Thymus (tissue), 11 donors: ENCODE results near the gene BIN2. TPM values are rescaled to one million over a fixed set of nuclear protein-coding genes. Genes with fewer than 3 reads are reported as not detected.
"Not testable (repeated sequence)": the region's sequence is repeated elsewhere in the genome, so short reads cannot be mapped to it uniquely, and the experiment has no call there.

Experiments used
- DNase-seq, 9 donors: peaks; one replicate each; pipeline ENCODE4 v3.0.0-alpha.2; 2013; ENCODE audit warnings: low spot score in 9 of 9, low read depth in 6 of 9, missing footprints in 1 of 9
- H3K27ac ChIP-seq, 2 donors: one replicate each; pipeline ENCODE4 v1.5.1; 2013; ENCODE audit warnings: control low read depth in 1 of 2, low read depth in 1 of 2, low read length in 1 of 2, mild to moderate bottlenecking in 1 of 2, moderate library complexity in 1 of 2
- H3K27me3 ChIP-seq, 2 donors: one replicate each; pipeline ENCODE4 v1.5.1; 2013; ENCODE audit warnings: low read length in 1 of 2; ENCODE audit not compliant: control insufficient read depth in 2 of 2, insufficient read depth in 1 of 2
- H3K36me3 ChIP-seq, 2 donors: one replicate each; pipeline ENCODE4 v1.5.1; 2013; ENCODE audit warnings: low read length in 1 of 2, mild to moderate bottlenecking in 1 of 2, moderate library complexity in 1 of 2; ENCODE audit not compliant: control insufficient read depth in 2 of 2, insufficient read depth in 2 of 2
- H3K4me1 ChIP-seq, 2 donors: one replicate each; pipeline ENCODE4 v1.5.1; 2013; ENCODE audit warnings: low read length in 2 of 2; ENCODE audit not compliant: control insufficient read depth in 2 of 2, insufficient read depth in 2 of 2
- H3K4me3 ChIP-seq, 2 donors: one replicate each; pipeline ENCODE4 v1.5.1; 2013; ENCODE audit warnings: low read length in 2 of 2, control low read depth in 1 of 2, mild to moderate bottlenecking in 1 of 2
- H3K9me3 ChIP-seq, 2 donors: one replicate each; pipeline ENCODE4 v1.5.1; 2013; ENCODE audit warnings: low read length in 1 of 2, mild to moderate bottlenecking in 1 of 2; ENCODE audit not compliant: control insufficient read depth in 2 of 2, insufficient read depth in 1 of 2
- WGBS: extraction: QIAGEN DNeasy Blood & Tissue Kit; methylation state at CpG from one replicate; pipeline ENCODE4 v1.1.7; 2013; 5-methylcytosine and 5-hydroxymethylcytosine counted together
- polyA plus RNA-seq: library from polyadenylated mRNA; stranded (reverse); fragments of 200-250 nt; gene quantifications from one replicate; pipeline ENCODE4 v1.2.3, GENCODE V29; 2013
- total RNA-seq: library from RNA; stranded (reverse); fragments of 120-200 nt; gene quantifications from one replicate; pipeline ENCODE4 v1.2.4, GENCODE V29; 2013
- donor health status: healthy.

Gene BIN2
- total and polyA plus RNA-seq, 2 donors, result 57.7 to 63.3 TPM

DNA sequence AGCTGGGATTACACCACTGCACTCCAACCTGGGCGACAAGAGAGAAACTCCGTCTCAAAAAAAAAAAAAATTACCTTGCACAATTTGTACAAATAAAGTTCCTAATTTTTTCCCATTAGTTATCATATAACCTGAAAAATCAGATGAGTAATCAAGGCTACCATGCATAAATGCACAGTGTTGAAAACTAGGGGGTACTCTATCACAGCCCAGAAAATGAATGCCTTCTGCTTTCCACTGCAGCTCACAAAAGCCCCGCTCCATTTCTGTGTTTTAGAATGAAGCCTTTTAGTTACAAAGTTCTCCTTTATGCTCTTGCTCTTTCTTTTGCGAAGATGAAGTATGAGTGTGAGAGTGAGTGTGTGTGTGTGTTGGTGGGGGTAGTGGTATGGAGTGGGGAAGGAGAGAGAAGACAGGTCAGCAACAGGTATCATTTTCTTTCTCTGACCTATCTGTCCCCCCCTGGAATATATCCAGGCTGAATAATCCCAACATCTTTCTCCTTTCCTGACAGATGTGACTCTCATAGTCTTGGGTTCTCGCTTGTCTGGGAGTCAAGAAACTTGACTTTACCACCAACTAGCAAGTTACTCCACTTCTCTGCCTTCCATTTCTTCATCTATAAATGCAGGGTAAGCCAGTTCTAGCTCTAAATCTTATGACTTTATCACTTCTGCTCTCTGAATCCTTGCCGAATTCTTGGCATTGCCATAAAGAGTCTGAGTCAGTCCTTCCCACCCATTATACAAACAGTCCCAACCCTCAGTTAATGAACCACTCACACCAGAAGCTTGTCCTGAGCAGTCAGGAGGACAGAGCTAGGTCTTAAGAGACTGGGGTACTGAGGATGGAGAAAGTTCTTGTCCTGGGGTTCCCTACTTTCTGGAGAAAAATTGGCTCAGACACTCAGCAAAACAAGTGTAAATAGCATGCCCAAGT is 16.1 kb downstream of the BIN2 start:
- Histone ChIP-seq H3K36me3 (peaks cover 33 to 65% of the 10 kb centered on the region in 2 donors), H3K4me3 (no peak overlapping the region), H3K27me3 (no peaks in the 10 kb centered on the region), H3K9me3 (no peaks in the 10 kb centered on the region), H3K27ac (no peak overlapping the region), H3K4me1 (no peaks in the 10 kb centered on the region)
- no peak for DNase-seq
- WGBS, result 88% methylated on average over 6 of the region's 6 CpGs

DNA sequence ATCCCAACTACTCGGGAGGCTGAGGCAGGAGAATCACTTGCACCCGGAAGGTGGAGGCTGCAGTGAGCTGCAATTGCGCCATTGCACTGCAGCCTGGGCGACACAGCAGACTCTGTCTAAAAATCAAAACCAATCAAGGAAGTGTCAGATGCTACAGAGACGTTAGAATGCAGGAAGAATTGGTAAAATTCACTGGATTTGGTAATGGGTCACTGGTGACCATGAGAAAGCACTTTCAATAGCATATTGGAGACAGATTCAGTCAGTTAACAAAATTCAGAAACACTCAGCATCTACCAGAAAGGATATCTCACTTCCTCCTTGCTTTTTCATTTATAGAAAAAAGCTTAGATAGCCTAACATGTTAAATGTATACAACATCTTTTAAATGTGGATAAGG is 17.5 kb downstream of the BIN2 start:
- peaks cover 48 to 66% of the 10 kb centered on the region in 2 donors for H3K36me3 ChIP-seq
- no peak overlapping the region for H3K27ac ChIP-seq
- no peak for DNase-seq
- H3K4me1 ChIP-seq, result no peaks in the 10 kb centered on the region
- no peak overlapping the region for H3K4me3 ChIP-seq
- no peaks in the 10 kb centered on the region for H3K9me3 ChIP-seq
- H3K27me3 ChIP-seq, result no peaks in the 10 kb centered on the region
- WGBS, result 93% methylated on average over 5 of the region's 5 CpGs

DNA sequence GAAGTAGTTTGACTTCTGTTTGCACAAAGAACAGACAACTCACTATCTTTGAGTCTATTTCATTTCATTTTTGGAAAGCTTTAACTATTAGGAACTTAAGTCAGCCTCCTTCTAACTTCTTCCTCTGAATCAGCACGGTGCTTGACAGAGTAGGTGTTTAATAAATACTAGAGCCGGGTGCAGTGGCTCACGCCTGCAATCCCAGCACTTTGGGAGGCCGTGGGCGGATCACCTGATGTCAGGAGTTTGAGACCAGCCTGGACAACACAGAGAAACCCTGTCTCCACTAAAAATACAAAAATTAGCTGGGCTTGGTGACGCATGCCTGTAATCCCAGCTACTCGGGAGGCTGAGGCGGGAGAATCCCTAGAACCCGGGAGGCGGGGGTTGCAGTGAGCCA is 23.2 kb downstream of the BIN2 start:
- H3K4me3 ChIP-seq, H3K27ac ChIP-seq, H3K4me1 ChIP-seq, H3K27me3 ChIP-seq, H3K9me3 ChIP-seq, DNase-seq: not testable (repeated sequence)
- H3K36me3 ChIP-seq, result peaks cover 67 to 69% of the 10 kb centered on the region in 2 donors
- 97% methylated on average over 10 of the region's 10 CpGs for WGBS

DNA sequence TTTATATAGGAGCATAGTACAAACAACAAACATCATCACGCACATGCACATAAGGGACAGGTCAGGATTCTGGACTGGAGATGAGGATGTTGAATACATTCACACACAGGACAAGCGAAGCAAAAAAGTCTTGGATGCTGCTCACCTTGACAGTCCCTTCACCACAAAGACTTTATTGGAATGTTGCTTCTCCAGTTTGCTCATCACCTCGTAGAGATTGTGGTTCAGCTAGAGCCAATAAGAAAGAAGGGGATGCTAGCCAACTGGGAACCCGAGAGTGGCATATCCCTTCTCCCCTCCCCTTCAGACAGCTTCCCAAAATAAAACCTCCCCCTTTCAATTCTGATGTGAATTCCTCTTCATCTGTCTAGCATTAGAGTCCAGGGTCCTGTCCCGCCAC is 28.3 kb downstream of the BIN2 start:
- no peak overlapping the region for H3K4me3 ChIP-seq
- peaks cover 52 to 66% of the 10 kb centered on the region in 2 donors for H3K36me3 ChIP-seq
- H3K4me1 ChIP-seq, result no peaks in the 10 kb centered on the region
- WGBS, result 95% methylated on average over 5 of the region's 5 CpGs
- DNase-seq, result no peak
- H3K27me3 ChIP-seq, result no peaks in the 10 kb centered on the region
- H3K9me3 ChIP-seq, result no peaks in the 10 kb centered on the region
- H3K27ac ChIP-seq, result no peak overlapping the region

- not testable (repeated sequence) for H3K27ac ChIP-seq, H3K4me3 ChIP-seq, DNase-seq, H3K4me1 ChIP-seq, H3K27me3 ChIP-seq, H3K9me3 ChIP-seq
- peaks cover 54 to 64% of the 10 kb centered on the region in 2 donors for H3K36me3 ChIP-seq
- over 99% methylated on average over 10 of the region's 10 CpGs for WGBS
Observed at GRCh38 chr12:51294097-51294496, 29.9 kb downstream of the BIN2 start.

GRCh38 chr12:51293696-51294095 is 30.3 kb downstream of the BIN2 start:
- Histone ChIP-seq H3K4me3 (no peak overlapping the region), H3K27me3 (no peaks in the 10 kb centered on the region), H3K36me3 (peaks cover 51 to 62% of the 10 kb centered on the region in 2 donors), H3K4me1 (no peaks in the 10 kb centered on the region), H3K27ac (no peak overlapping the region), H3K9me3 (no peaks in the 10 kb centered on the region)
- no peak for DNase-seq

GRCh38 chr12:51291603-51292513 is 32.1 kb downstream of the BIN2 start:
- H3K27me3 ChIP-seq, H3K9me3 ChIP-seq, DNase-seq, H3K27ac ChIP-seq, H3K4me1 ChIP-seq, H3K4me3 ChIP-seq: not testable (repeated sequence)
- H3K36me3 ChIP-seq, result peaks cover 45 to 64% of the 10 kb centered on the region in 2 donors
- 95% methylated on average over 9 of the region's 9 CpGs for WGBS

- Histone ChIP-seq H3K4me3 (no peak overlapping the region), H3K36me3 (peaks cover 41 to 70% of the 10 kb centered on the region in 2 donors), H3K27ac (no peak overlapping the region), H3K4me1 (no peaks in the 10 kb centered on the region), H3K27me3 (no peaks in the 10 kb centered on the region), H3K9me3 (no peaks in the 10 kb centered on the region)
- no peak for DNase-seq
- 97% methylated on average over 1 of the region's 1 CpG for WGBS
Observed at GRCh38 chr12:51285843-51286242, 38.1 kb downstream of the BIN2 start.
